Measurements from ENCODE around the gene ZP4.
"Not testable (repeated sequence)": the region's sequence is repeated elsewhere in the genome, so short reads cannot be mapped to it uniquely, and the experiment has no call there.

The ZP4 gene

DNA sequence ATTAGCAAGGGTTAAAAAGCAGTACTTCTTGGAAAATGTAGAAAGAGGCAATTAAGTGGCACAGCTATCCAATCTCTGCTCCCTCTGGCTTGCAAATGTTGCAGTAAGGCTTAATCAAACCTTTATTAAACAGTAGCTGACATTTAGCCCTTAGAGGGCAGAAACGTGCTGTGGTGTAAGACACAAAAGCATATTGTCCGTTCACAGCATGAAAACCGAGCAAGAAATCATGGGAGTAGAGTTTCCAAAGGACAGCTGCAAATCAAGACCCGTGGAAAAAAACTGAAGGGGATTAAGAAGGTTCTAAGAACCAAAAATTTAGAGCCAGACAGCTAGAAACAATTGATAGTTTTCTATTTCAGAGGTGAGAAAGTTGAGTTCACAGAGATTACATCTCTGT, 13.1 kb downstream of the ZP4 start:
- no peak for DNase-seq (ENCODE audit: low spot score)

DNA sequence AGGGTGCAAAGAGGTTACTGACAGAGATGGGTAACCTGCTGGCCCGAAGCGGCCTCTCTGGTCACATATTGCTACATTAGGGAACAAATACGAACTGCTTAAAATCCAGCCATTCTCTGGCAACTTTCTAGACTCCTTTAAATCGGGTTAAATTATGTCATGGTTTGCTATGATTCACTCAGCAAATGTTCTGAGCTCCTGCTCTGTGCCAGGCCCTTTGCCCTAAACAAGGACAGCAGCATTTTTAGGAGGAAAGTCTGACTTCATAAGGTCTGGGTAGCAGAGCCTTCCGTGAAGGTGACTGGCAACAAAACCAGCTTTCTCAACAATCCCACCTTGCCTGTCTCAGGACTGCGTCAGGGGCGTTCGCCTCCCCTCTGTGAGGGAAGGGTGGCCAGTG, 15.4 kb downstream of the ZP4 start:
- no peak for DNase-seq (ENCODE audit: low spot score)

DNA sequence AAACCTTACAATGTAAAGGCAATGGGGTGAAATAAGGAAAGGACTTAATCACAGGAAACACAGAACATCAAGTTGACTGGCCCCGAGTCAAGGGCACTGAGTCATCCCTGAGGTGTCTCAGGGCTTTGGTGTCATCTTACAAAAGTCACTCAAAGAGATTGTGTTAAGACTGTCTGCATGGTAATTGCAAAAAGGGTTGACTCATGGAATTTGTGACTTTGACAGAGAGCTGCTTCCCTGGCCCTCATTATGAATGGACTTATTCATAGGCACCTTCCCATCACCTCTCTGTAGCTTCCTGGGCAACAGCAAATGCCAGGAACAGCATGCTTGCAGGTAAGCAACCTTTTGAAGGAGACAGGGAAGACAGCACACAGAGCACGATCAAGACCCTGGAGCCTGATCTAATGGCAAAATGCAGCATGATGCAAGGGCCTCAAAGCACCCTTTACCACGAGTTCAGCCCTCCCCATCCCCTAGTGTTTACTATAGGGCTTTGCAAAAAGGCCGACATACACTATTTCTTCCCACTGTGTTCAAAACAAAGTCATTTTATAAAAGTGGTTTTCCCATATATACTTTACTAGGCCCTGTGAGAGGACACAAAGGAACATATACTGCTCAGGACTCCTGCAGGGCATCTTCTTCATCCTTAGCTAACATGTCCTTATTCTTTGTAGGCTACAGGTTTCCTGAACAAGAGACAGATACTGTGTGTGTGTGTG, 17.1 kb downstream of the ZP4 start:
- no peak for DNase-seq (ENCODE audit: low spot score)

DNA sequence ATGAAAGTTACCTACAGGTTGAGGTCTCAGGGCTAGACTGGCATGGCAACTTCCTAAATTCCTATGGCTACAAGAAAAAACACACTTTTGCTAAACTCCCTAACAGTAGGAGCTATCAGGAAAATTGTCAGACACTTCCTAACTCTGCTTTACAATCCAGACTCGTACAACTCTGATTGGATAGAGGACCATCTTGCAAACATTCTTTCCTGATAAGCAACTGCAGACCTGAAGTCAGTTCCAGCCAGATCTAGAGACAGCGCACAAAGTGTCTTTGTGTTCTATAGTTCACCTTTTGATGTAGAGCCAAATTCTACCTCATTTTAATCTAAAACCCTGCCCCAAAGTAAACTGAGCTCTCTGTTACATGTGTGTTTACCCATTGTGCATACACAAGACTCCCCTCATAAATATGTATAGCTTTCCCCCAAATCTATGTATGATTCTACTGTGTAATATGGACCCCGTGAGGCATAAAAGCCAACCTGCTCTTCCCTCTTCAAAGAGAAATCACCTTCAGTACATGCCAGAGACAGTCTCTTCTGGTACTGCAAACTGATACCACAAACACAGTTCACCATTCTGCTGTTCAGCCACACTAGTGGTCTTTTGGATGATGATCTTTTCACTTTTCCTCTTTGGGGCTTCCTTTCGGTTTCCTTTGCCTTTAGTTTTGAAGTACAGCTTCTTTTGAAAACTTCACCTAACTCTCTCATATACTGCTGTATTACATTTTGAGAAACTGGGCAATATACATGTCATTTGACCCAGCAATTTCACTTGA, 21.7 kb downstream of the ZP4 start:
- no peak for DNase-seq (ENCODE audit: low spot score)

DNA sequence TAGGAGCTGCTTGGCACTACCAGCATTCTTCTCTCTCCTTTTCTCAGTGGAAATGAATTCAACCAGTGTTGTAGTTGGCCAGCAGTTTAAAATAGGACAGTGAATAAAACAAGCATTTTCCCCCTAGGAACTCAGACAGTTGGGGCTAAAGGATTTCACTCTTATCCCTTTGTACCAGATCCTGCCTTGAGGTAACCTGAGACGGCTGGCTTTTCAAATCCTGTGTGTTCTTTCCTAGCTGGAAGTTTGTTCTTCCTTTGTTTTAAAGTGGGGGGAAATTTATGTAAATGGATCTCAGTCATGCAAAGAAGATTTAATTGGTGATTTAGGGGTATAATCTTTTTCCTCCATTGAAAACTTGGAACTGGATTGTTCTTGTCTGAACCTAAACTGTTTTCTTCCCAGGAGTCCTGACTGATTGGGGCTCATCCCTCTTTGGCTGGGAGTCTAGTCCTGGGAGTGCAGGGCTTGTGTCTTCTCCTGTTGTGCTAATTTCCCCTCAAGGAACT, 23.3 kb downstream of the ZP4 start:
- no peak for DNase-seq (ENCODE audit: low spot score)

DNA sequence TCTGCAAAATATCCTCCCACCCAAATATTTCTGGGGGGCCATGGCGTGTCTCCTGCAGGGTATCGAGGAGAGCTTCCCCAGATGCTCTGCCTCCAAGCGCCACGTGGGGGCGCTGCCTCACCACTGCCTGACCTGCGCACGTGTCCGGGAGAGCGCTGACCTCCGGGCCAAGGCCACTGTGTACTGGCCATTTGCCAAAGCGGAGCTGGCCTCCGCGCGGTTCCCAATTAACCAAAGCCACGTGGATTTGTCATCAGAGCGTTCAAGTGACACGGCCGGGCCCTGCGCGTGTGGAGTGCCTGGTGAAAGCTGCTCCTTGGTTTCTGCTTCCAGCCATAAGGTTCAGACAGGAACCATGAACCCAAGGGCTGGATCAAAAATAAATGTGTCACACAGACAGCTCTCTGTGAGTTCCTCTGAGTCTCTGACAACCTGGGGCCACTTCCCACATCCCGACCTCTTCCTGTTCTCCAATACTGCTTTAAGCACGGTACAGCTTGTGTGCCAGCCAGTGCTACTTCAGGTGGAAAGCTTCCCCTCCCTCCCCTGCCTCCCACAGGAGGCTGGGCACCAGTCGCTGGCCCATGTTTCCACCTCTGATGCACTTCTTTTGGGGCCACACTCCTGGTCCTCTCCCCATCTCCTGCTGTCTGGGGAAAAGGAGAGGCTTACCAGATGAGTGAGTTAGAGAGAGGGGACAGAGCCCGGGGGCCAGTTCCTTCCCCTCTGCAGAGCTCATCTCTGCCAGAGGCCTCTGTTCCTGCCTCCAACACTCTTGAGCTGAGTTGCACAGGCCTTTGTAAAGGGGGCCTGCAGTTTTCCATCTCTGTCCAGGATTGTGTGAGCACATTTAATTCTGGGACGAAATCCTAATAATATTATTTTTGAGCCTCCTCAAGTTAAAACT, 26.1 kb downstream of the ZP4 start:
- DNase-seq (ENCODE audit: low spot score): peak; percentile 10

DNA sequence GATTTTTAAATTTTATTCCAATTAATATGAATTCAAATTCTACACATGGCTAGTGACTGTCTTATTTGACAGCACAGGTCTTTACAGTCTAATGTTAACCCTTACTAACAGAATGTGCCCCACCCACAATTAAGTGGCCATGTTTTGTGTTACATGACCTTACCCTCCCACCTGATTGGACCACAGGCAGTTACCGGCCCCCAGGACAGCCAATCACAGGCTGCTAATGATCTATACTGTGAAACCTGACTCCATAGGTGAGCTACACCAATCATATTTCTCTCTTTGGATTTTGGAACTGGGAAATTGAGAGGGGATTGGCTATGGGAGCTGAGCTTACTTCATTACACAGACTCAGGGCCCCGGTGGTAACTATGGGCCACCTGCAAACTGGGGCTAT, 27.5 kb downstream of the ZP4 start:
- DNase-seq (ENCODE audit: low spot score): no peak

DNA sequence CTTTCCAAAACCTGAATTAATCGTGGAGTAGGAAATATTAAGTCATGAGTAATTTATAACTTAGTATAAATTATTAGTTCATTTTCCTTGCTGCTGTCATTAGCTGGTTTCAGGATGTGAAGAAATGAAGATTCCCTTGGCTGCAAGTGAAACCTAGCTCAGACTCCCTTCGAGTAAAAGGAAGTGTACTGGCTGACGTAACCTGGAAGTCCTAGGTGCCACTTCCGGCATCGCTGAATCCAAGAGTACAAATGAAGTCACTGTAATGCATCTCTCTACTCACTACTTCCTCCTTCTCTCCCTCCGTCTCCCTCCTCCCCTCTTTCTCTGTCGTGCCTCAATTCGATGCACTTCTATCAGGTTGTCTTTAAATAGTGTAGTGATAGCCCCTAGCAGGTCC, 28.8 kb downstream of the ZP4 start:
- no peak for DNase-seq (ENCODE audit: low spot score)

DNA sequence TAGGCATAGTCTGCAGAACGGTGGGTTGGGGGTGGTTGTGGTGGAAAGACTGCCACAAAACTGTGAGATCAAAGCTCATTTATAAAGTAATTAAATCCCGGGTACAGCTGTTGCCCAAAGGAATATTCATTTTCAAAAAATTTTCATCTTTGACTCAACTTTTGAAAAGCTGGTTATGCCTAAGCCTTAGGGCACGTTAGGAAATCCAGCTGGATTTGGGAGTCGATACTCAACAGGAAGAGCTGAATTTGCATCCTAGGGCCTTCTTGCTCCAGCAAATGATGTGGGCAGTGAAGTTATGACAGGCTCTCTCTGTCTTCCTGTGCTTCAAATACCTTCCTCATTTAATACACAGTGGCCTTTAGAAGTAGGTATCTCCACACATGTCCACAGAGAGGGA, 31.7 kb downstream of the ZP4 start:
- DNase-seq (ENCODE audit: low spot score): no peak

DNA sequence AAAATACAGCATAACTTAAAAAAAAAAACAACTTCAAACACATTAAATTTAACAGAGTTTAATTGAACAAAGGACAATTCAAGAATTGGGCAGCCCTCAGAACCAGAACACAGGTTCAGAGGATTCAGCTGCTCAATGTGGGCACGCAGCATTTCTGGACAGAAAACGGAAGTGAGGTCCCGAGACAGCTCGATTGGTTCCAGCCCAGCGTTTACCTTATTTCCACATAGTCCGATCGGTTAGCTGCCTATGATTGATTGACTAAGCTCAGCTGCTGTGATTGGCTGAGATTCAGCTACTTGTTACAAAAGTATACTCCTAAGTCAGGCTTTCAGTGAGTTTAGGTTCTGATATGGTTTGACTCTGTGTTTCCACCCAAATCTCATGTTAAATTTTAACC, 33.3 kb downstream of the ZP4 start:
- DNase-seq (ENCODE audit: low spot score): no peak

DNA sequence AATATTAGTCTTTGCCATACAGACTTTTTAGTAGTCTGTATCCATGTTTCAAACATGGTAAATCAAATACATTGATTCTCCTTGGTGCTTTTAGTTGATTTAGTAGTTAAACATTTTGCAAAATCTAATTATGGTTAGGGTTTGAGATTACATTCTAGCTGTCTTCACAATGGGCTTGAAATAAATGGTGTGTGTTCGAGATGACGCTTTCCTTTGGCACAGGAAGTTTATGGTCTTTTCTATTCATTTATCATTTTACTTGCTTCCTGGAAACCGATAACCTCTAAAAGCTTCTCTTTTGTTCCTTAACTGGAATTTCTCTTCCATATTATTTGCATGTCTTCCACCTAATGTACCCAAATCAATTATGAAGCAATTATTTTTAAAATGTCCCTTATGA, 38.4 kb downstream of the ZP4 start:
- no peak for DNase-seq (ENCODE audit: low spot score)

DNA sequence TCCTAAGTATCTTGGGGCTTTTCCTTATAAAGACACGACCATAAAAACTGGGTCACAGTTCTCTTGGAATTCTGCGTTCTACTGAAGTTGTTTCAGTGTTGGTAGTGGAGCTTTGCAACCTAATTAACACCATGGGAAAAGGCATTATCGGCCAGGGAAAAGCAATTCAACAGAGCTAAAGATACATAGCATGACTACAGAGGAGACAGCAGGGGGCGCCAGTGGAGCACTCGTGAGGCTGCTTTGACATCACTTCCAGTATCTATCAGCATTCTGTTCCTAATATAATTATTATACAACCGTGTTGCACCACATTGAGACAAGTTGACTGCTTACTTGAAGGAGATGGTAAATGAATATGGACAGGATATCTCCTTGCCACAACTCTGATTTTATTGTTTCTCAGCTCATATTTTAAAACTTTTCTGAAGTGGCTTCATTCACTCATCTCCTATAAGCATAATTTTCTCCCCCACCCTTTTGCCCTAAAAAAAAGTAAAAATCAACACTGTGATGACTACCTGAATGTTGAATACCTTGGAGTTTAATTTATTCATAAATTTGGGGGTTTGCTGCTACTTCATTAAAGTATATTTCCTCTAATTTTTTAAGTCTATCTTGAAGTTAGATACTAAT, 39.4 kb downstream of the ZP4 start:
- DNase-seq (ENCODE audit: low spot score): no peak

DNA sequence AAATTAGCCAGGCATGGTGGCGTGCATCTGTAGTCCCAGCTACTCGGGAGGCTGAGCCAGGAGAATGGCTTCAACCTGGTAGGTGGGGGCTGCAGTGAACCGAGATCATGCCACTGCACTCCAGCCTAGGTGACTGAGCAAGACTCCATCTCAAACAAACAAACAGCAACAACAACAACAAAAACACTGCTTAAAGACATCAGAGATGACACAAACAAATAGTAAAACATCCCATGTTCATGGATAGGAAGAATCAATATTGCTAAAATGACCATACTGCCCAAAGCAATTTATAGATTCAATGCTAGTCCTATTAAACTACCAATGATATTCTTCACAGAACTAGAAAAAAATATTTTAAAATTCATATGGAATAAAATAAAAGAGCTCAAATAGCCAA, 47.2 kb downstream of the ZP4 start:
- DNase-seq (ENCODE audit: low spot score): not testable (repeated sequence)

DNA sequence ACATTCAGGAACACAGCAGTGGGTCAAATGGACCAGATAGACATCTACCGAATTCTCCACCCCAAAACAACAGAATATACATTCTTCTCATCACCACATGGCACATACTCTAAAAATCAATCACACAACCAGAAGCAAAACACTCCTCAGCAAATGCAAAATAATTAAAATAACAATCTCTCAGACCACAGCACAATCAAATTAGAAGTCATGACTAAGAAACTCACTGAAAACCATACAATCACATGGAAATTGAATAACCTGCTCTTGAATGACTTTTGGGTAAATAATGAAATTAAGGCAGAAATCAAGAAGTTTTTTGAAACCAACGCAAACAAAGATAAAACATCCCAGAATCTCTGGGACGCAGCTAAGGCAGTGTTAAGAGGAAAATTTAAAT, 49.2 kb downstream of the ZP4 start:
- DNase-seq (ENCODE audit: low spot score): no peak

DNA sequence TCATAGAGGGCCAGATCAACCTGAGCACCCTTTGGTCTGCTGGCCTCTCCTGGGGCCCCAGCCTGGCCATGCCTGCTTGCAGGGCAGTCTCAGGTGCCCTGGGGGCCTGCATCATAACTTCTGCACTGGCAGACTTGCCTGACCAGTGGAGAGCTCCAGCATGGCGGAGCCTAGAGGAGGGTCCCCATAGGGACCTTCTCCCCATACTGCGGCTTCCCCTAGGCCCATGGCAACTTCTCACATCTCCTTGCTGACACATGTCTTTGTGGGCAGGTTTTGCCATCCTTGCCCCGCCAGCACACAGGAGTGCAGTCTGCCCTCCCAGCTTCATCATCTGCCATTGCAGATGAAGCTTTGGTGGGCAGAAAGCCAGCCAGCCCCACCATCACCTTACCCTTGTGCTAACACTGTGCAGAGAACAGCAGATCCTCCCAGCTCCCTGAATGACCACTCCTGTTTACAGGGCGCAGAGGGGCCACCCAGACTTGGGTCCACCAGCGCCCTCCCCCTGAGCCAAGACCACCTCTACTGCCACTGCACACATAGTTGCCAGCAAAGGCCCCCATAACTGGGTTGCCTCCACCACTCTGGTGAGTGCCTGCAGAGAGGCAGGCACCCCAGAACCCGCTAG, 51.7 kb downstream of the ZP4 start:
- no peak for DNase-seq (ENCODE audit: low spot score)

DNA sequence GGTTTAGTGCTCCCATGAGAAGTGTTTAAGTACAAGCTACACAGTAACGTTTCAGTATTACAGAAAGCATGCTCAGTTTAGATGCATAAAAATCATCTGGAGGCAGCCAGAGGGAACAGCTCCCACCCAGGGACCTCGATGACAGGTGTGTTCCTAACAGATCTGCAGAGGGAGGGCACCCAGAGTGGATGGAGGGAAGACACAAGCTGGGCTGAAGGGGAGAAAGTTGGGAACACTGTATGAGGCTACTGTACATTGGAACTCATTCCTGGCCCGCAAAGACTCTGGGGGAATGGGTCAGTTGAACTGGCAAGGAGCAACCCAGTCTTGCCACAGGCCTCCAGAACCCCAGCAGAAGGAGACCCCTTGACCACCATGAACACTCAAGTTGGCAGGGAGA, 52.4 kb downstream of the ZP4 start:
- no peak for DNase-seq (ENCODE audit: low spot score)

DNA sequence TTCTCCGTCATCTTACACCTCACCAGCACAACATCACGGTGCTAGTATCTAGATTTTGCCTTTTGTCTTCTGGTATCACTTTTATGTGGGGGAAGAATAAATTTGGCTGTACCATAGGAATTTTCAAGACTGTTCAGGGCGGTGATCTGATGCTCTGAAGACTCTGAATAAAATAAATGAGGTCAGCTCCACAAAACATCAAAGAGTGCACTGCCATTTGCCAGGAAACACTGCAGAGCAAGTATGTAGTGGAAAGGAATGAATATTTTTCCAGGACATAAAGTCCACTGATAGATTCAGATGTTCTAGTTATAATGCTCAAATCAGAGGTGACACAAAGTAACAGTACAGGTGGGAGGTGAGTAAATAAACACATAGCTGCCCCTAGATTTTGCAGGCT, 56.3 kb downstream of the ZP4 start:
- DNase-seq (ENCODE audit: low spot score): no peak

DNA sequence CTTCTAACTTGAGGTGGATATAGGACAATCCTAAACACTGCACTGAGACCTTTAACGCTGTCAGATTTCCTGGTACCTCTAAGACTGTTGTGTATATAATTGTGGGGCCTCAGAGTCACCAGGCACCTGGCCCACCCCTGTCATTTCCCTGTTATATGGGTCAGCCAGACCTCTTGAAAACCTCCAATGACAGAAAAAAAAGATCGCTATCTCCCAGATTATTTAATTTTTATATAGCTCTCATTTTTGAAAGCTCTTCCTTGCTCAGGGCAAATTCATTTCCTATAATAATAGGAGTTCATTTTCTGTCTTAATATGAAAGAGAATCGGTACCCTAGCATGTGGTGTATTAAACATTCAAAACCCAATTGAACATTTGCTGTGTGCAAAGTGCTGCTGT, 56.7 kb downstream of the ZP4 start:
- no peak for DNase-seq (ENCODE audit: low spot score)

DNA sequence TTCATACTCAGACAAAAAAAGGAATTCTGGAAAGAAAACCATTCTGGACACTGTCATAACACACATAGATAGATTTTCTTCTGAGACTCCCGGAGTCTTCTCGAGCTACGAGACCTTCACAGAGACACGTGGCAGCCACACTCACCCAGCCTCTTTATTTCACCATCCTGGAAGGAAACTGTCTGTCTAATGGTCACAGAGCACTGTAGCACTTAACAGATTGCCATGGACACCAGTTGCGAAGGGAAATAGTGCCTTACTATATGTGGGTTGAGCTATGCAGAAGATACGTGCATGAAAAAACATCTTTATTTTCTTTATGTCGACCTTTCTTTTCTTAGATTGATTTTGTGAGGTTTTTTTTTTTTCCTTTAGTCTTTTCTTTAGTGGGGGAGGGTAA, 57.9 kb downstream of the ZP4 start:
- DNase-seq (ENCODE audit: low spot score): no peak

Data from GM03348 (cell line).